D721Med (cell line): ENCODE results near the gene SKP1.
"Not testable (repeated sequence)": the region's sequence is repeated elsewhere in the genome, so short reads cannot be mapped to it uniquely, and the experiment has no call there.

Experiments
- DNase-seq: peaks from one replicate; pipeline ENCODE4 v3.0.0; 2011; ENCODE audit warnings: low spot score; ENCODE audit not compliant: insufficient read length
- FAIRE-seq: peaks from 2 replicates; lab custom pipeline; 2011; peaks lifted over from hg19 to GRCh38; lab: Jason Lieb, UNC
- CTCF ChIP-seq: IDR thresholded peaks from 2 replicates; pipeline ENCODE4 v1.5.1; 2012; ENCODE audit warnings: mild to moderate bottlenecking, control low read depth; ENCODE audit not compliant: insufficient read depth; ENCODE audit errors: missing control alignments

Gene SKP1

GRCh38 chr5:134176511-134177368 is at the start of gene SKP1:
SKP1 (minus strand) TSS chr5:134176950; CDS start chr5:134174022, 2,928 bp downstream.
- no peak for TF ChIP-seq CTCF
- FAIRE-seq (no peak), DNase-seq (peak; percentile 58)

- no peak for FAIRE-seq
- peak; percentile 63 for DNase-seq
- TF ChIP-seq CTCF, result no peak
These were observed 49.2 kb upstream of the SKP1 start, which contains the start of gene PPP2CA for GRCh38 chr5:134225780-134226440. PPP2CA (minus strand) TSS chr5:134226073; CDS start chr5:134225861, 212 bp downstream.

GRCh38 chr5:134224888-134225779 is 48.4 kb upstream of the SKP1 start:
- FAIRE-seq (no peak), DNase-seq (no peak)
- no peak for TF ChIP-seq CTCF

- no peak for DNase-seq
- FAIRE-seq, result no peak
- TF ChIP-seq CTCF, result no peak
These were observed 46.9 kb upstream of the SKP1 start for GRCh38 chr5:134223406-134224248.

- FAIRE-seq, DNase-seq: not testable (repeated sequence)
These were observed 44.9 kb upstream of the SKP1 start for GRCh38 chr5:134221690-134222089.

GRCh38 chr5:134215757-134216156 is 39.0 kb upstream of the SKP1 start:
- DNase-seq (no peak), FAIRE-seq (no peak)
- no peak for TF ChIP-seq CTCF

GRCh38 chr5:134211263-134212031 is 34.7 kb upstream of the SKP1 start:
- not testable (repeated sequence) for DNase-seq, FAIRE-seq
